Sigmoid colon (tissue), 4 donors: Measurements from ENCODE around the gene SLC13A4.

ENCODE experiments used
- CTCF ChIP-seq, 4 experiments: fragments of 450-650 bp in 3 of 4; fragments of 200-600 bp in 1 of 4; IDR thresholded peaks; one replicate each; pipeline ENCODE4 v1.5.1; 2016 to 2019; ENCODE audit warnings: antibody characterized with exemption in 4 of 4, mild to moderate bottlenecking in 3 of 4, moderate library complexity in 2 of 4
- POLR2AphosphoS5 ChIP-seq, 4 donors: sonication (generic); formaldehyde crosslinking; IDR thresholded peaks; one replicate each; pipeline ENCODE4 v1.6.1; 2017; ENCODE audit warnings: antibody characterized with exemption in 4 of 4

GRCh38 chr7:135726911-135727673 is 894 bp downstream of the SLC13A4 start:
- TF ChIP-seq CTCF (IDR thresholded peaks at IDR 0.05) (no peak), POLR2AphosphoS5 (IDR thresholded peaks at IDR 0.05) (no peak)
